ENCODE measurements around the gene ITGA8. TPM values are rescaled to one million over a fixed set of nuclear protein-coding genes. Genes with fewer than 3 reads are reported as not detected.

ITGA8 gene
- total RNA-seq, 2 experiments from 2014 or later: not detected

DNA sequence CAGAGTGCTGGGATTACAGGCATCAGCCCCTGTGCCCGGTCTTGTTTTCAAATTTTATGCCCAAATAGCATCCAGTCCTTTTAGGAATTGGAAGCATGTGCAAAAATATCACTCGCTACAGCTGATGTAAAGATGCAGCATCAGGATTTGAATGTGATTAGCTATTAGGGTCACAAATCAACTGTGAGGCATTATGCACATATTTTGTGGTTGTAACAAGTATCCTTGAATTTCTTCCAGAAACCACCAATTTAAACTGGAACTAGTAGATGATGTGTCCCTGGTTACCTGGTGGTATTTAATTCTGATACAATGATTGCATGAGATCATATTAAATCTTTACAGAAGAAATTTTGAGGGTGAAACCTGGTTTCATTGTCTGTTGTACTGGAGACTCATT, 41.0 kb upstream of the ITGA8 start:
- Mint-ChIP-seq H3K4me3 (no peak overlapping the region), H3K4me1 (ENCODE audit: low read depth) (no peaks in the 10 kb centered on the region), H3K9me3 (peaks cover 2% of the 10 kb centered on the region), H3K36me3 (ENCODE audit: low read depth) (no peaks in the 10 kb centered on the region), H3K27ac (no peak overlapping the region), H3K27me3 (peaks cover 10% of the 10 kb centered on the region)
- Histone ChIP-seq H3K4me3 (ENCODE audit: low read length) (no peak overlapping the region), H3K9me3 (ENCODE audit: control insufficient read depth in 1 of 2, insufficient read depth in 1 of 2, low read length in 2 of 2) (peaks cover 0 to 9% of the 10 kb centered on the region in 2 experiments), H3K27me3 (ENCODE audit: control insufficient read depth in 1 of 2, insufficient read depth in 2 of 2, low read length in 2 of 2) (no peaks in the 10 kb centered on the region), H3K4me1 (ENCODE audit: insufficient read depth, low read length) (no peaks in the 10 kb centered on the region), H3K27ac (ENCODE audit: low read depth in 1 of 2, low read length in 2 of 2) (no peak overlapping the region), H3K36me3 (ENCODE audit: insufficient read depth, low read length) (no peaks in the 10 kb centered on the region)
- ATAC-seq (ENCODE audit: poor library complexity) (no peak), DNase-seq (no peak)
- ChIA-PET POLR2A (no interaction called here), CTCF (no interaction called here)
- no peak for TF ChIP-seq CTCF (IDR thresholded peaks at IDR 0.05)
- intact Hi-C loops (cut with DNase I, micrococcal nuclease): no loop called here

DNA sequence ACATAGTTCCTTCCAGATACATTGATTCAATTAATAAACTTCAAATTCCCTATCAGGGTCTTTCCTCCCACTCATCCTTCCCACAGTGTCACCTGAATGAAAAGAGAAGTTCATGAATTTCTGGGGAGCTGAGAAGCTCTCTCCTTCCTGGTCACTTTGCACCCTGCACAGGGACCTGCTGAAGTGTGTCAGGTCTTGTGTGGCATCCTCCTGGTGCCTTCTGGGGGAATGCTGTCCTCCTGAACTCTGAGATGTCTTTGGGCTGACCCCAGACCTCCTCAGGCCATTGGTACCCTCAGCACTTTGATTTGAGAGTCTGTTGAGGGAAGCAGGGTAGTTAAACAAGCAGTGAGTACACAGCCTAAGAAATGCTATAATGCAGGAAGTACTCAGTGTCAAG, 39.5 kb upstream of the ITGA8 start:
- no peak for TF ChIP-seq CTCF (IDR thresholded peaks at IDR 0.05)
- intact Hi-C loops (cut with DNase I, micrococcal nuclease): no loop called here
- DNase-seq (no peak), ATAC-seq (ENCODE audit: poor library complexity) (no peak)
- Mint-ChIP-seq H3K4me3 (no peak overlapping the region), H3K27me3 (peaks cover 18% of the 10 kb centered on the region), H3K9me3 (no peaks in the 10 kb centered on the region), H3K4me1 (ENCODE audit: low read depth) (no peaks in the 10 kb centered on the region), H3K27ac (no peak overlapping the region), H3K36me3 (ENCODE audit: low read depth) (no peaks in the 10 kb centered on the region)
- Histone ChIP-seq H3K4me3 (ENCODE audit: low read length) (no peak overlapping the region), H3K27ac (ENCODE audit: low read depth in 1 of 2, low read length in 2 of 2) (no peak overlapping the region), H3K36me3 (ENCODE audit: insufficient read depth, low read length) (no peaks in the 10 kb centered on the region), H3K4me1 (ENCODE audit: insufficient read depth, low read length) (no peaks in the 10 kb centered on the region), H3K9me3 (ENCODE audit: control insufficient read depth in 1 of 2, insufficient read depth in 1 of 2, low read length in 2 of 2) (peaks cover 0 to 9% of the 10 kb centered on the region in 2 experiments), H3K27me3 (ENCODE audit: control insufficient read depth in 1 of 2, insufficient read depth in 2 of 2, low read length in 2 of 2) (peaks cover 0 to 11% of the 10 kb centered on the region in 2 experiments)
- POLR2A ChIA-PET: no interaction called here
- CTCF ChIA-PET: no interaction called here

DNA sequence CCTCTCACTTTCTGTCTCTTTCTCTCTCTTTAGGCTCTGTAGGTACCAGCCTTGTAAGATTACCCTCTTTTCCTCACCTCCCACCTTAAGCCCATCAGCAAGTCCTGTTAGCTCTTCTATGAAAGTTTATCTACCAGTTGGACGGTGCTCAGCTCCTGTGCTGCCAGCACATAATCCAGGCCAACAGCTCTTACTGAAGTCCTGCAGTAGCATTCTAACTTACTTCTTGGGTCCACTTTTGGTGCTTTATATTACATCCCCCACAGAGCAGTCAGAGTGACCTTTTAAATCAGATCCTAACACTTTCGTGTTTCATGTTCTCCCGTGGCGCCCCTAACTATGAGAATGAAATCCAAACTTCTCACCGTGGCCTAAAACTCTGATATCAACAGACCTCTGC, 38.9 kb upstream of the ITGA8 start:
- no peaks in the 10 kb centered on the region for H3K4me1 ChIP-seq (ENCODE audit: insufficient read depth, low read length)
- H3K4me1 Mint-ChIP-seq (ENCODE audit: low read depth): no peaks in the 10 kb centered on the region
- ChIA-PET CTCF (no interaction called here), POLR2A (no interaction called here)
- H3K36me3 Mint-ChIP-seq (ENCODE audit: low read depth): no peaks in the 10 kb centered on the region
- H3K27me3 Mint-ChIP-seq: peaks cover 20% of the 10 kb centered on the region
- no peak for ATAC-seq (ENCODE audit: poor library complexity)
- no peak overlapping the region for H3K4me3 Mint-ChIP-seq
- H3K36me3 ChIP-seq (ENCODE audit: insufficient read depth, low read length): no peaks in the 10 kb centered on the region
- intact Hi-C loops (cut with DNase I, micrococcal nuclease): no loop called here
- peaks cover 0 to 11% of the 10 kb centered on the region in 2 experiments for H3K27me3 ChIP-seq (ENCODE audit: control insufficient read depth in 1 of 2, insufficient read depth in 2 of 2, low read length in 2 of 2)
- no peak for TF ChIP-seq CTCF (IDR thresholded peaks at IDR 0.05)
- peaks cover 0 to 9% of the 10 kb centered on the region in 2 experiments for H3K9me3 ChIP-seq (ENCODE audit: control insufficient read depth in 1 of 2, insufficient read depth in 1 of 2, low read length in 2 of 2)
- H3K9me3 Mint-ChIP-seq: no peaks in the 10 kb centered on the region
- H3K27ac Mint-ChIP-seq: no peak overlapping the region
- no peak overlapping the region for H3K27ac ChIP-seq (ENCODE audit: low read depth in 1 of 2, low read length in 2 of 2)
- DNase-seq: no peak
- H3K4me3 ChIP-seq (ENCODE audit: low read length): no peak overlapping the region
